Left ventricle myocardium inferior (tissue), 1 donor: Measurements from ENCODE around the gene CATSPERE. TPM values are rescaled to one million over a fixed set of nuclear protein-coding genes. Genes with fewer than 3 reads are reported as not detected.

ENCODE experiments used
- DNase-seq: peaks from one replicate; pipeline ENCODE4 v3.0.0-alpha.2; 2020
- H3K27ac ChIP-seq: fragments of 200-600 bp; replicated peaks from 2 replicates; pipeline ENCODE4 v1.8.0; 2021
- H3K27me3 ChIP-seq: fragments of 200-600 bp; 2 replicates; pipeline ENCODE4 v1.8.0; 2021; ENCODE audit warnings: low read depth
- H3K36me3 ChIP-seq: fragments of 200-600 bp; 2 replicates; pipeline ENCODE4 v1.8.0; 2021
- H3K4me1 ChIP-seq: fragments of 200-600 bp; 2 replicates; pipeline ENCODE4 v1.8.0; 2021
- H3K4me3 ChIP-seq: fragments of 200-600 bp; 2 replicates; pipeline ENCODE4 v1.8.0; 2021; ENCODE audit warnings: mild to moderate bottlenecking, moderate library complexity
- H3K9me3 ChIP-seq: fragments of 200-600 bp; replicated peaks from 2 replicates; pipeline ENCODE4 v1.8.0; 2021
- CTCF ChIP-seq: fragments of 200-600 bp; IDR thresholded peaks from 2 replicates; pipeline ENCODE4 v1.8.0; 2021; ENCODE audit warnings: antibody characterized with exemption, mild to moderate bottlenecking, borderline replicate concordance
- intact Hi-C: fragments of 100-400 bp; cut with micrococcal nuclease; formaldehyde crosslinking; loops from one replicate; pipeline ENCODE4 v1.11.0; 2022
- total RNA-seq: library from RNA; stranded (reverse); fragmentation: NEBNext Ultra II Directional; extraction: Animal tissue kit (Norgen Biotek cat#: 25700); gene quantifications from one replicate; pipeline ENCODE4 v1.2.1, GENCODE V29; 2021
- donor health status: DM: no; HTN: yes; CAD: no; lungs with severe emphysema.

The CATSPERE gene
- total RNA-seq, 1 donor from 2014 or later: 0.58 TPM

DNA sequence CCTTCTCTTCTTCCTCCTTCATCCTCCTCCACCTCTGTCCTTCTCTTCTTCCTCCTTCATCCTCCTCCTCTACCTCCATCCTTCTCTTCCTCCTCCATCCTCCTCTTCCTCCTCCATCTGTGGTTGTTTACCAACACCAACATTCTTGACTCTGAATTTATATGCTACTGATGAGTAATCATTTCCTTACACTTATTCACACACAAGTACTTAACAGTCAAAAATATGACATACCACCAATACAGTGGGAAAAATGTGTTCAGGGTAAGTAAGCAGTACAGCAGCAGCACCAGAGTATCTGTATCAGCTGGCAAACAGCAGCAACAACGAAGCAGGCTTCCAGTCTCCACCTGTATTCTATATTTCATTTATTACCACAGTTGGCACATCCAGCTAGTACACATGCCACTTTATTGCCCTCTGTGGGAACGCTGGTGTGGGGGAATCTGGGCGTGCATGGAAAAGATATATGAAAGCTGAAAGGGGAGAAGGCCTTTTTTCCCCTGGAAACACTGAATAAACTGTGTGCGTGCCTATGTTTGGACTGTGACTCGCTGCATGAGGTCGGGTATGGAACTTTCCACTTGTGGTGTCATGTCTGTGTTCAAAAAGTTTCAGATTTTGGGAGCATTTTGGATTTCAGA lies 25.4 kb upstream of the CATSPERE start:
- H3K36me3 ChIP-seq: peaks cover 22% of the 10 kb centered on the region

DNA sequence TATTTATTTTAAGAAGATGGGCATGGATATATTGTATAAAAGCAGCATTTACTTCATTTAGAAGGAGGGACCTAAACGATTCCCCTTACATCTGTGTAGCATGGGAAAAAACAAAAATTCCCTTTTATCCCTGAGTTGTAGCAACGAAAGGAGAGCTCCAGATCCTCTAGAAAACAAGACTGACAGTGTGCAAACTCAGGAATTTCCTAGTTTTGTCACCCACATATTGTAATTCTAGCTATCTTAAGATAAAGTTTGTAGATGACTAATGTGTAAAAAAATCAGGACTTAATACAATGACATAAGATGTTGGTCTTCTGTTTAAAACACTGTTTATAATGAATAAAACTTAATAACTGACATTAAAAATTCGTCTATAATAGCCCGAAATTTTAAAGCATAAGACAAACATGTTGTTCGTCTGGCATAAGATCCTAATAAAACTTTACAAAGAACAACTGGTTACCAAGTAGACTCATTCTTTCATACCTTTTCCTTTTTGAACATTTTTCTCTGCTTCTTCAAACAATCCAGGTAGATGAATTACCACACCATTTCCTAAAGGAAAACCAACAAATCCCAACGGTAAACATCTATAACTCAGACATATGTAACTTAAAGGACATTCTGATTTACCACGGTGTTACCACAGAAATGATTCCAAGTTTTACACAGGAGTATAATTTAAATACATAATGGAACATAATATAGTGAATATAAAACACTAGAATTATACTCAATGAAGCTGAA lies 24.6 kb upstream of the CATSPERE start:
- peaks cover 18% of the 10 kb centered on the region for H3K36me3 ChIP-seq
- H3K27ac ChIP-seq: no peak overlapping the region
- intact Hi-C loops: no loop called here
- H3K27me3 ChIP-seq: no peaks in the 10 kb centered on the region
- no peak for TF ChIP-seq CTCF
- no peak for DNase-seq
- peaks cover 11% of the 10 kb centered on the region for H3K4me1 ChIP-seq
- H3K4me3 ChIP-seq: no peak overlapping the region
- H3K9me3 ChIP-seq: no peaks in the 10 kb centered on the region

More for the DNA sequence above, 25.4 kb upstream of the CATSPERE start:
- H3K4me3 ChIP-seq: no peak overlapping the region
- no peaks in the 10 kb centered on the region for H3K27me3 ChIP-seq
- H3K27ac ChIP-seq: no peak overlapping the region
- intact Hi-C loops: no loop called here
- no peak for TF ChIP-seq CTCF
- H3K4me1 ChIP-seq: peaks cover 11% of the 10 kb centered on the region
- no peaks in the 10 kb centered on the region for H3K9me3 ChIP-seq
- no peak for DNase-seq

DNA sequence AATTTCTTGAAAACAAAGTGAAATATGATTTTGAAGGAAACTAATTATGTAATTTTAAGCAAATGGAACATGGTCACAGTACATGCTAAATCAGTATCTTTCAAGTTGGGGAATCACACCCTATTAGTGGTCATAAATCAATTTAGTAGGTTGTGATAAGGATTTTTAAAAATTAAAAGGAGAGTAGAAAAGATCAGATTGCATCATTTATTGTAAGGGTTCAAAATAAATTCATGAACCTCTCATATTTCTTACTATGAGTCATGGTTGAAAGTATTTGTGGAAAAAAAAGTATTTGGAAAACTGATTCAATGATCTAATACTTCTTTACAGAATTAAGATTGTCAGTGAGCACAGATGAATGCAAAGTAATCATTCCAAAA lies 24.0 kb upstream of the CATSPERE start:
- peaks cover 11% of the 10 kb centered on the region for H3K4me1 ChIP-seq
- TF ChIP-seq CTCF: no peak

GRCh38 chr1:244439391-244440032 lies 21.6 kb upstream of the CATSPERE start:
- H3K4me3 ChIP-seq: no peak overlapping the region
- H3K27me3 ChIP-seq: no peaks in the 10 kb centered on the region
- peaks cover 19% of the 10 kb centered on the region for H3K4me1 ChIP-seq
- no peaks in the 10 kb centered on the region for H3K9me3 ChIP-seq
- intact Hi-C loops: no loop called here
- H3K27ac ChIP-seq: no peak overlapping the region
- peaks cover 11% of the 10 kb centered on the region for H3K36me3 ChIP-seq
- no peak for TF ChIP-seq CTCF
- DNase-seq: no peak

More for the DNA sequence above, 24.0 kb upstream of the CATSPERE start:
- peaks cover 13% of the 10 kb centered on the region for H3K36me3 ChIP-seq
- intact Hi-C loops: no loop called here
- no peaks in the 10 kb centered on the region for H3K9me3 ChIP-seq
- H3K4me3 ChIP-seq: no peak overlapping the region
- DNase-seq: no peak
- no peak overlapping the region for H3K27ac ChIP-seq
- no peaks in the 10 kb centered on the region for H3K27me3 ChIP-seq

DNA sequence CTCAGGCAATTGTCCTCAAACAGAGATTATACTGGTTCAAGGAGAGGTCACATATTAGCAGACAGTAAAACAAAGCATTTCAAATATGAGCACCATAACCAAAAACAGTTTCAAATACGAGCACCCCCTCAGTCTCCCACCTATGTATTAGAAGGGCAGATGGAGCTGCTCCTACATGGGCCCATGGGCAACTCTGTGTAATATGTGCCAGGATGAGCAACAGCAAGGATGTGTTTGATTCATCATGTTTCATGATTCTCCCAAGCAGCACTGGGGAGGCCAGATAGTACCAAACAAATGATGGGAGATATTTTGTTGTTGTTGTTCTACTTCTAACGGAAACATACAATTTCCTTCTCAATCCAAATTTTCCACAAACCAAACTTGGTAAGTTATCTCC lies 18.2 kb upstream of the CATSPERE start:
- Histone ChIP-seq H3K9me3 (no peaks in the 10 kb centered on the region), H3K4me3 (no peak overlapping the region), H3K27me3 (no peaks in the 10 kb centered on the region), H3K4me1 (peaks cover 39% of the 10 kb centered on the region), H3K36me3 (no peaks in the 10 kb centered on the region), H3K27ac (no peak overlapping the region)
- no peak for DNase-seq
- intact Hi-C loops: no loop called here
- no peak for TF ChIP-seq CTCF
